Ovary (tissue), 9 donors: Measurements from ENCODE around the gene DYNC1I2. TPM values are rescaled to one million over a fixed set of nuclear protein-coding genes. Genes with fewer than 3 reads are reported as not detected.

Source experiments
- DNase-seq, 5 donors: peaks; one replicate each; pipeline ENCODE4 v3.0.0-alpha.2; 2019 to 2020
- H3K27ac ChIP-seq, 2 donors: fragments of 200-600 bp; one replicate each; pipeline versions ENCODE4 v1.5.1 to v1.8.0; 2019 to 2022
- H3K27me3 ChIP-seq: fragments of 200-600 bp; one replicate; pipeline ENCODE4 v1.8.0; 2022
- H3K36me3 ChIP-seq: fragments of 200-600 bp; sonication (generic); one replicate; pipeline ENCODE4 v1.5.1; 2019
- H3K4me1 ChIP-seq: one replicate; pipeline ENCODE4 v1.8.1; 2013; ENCODE audit warnings: mild to moderate bottlenecking, moderate library complexity; ENCODE audit not compliant: insufficient read depth
- H3K4me3 ChIP-seq: fragments of 200-600 bp; sonication (generic); one replicate; pipeline ENCODE4 v1.5.1; 2017
- H3K9me3 ChIP-seq, 2 donors: fragments of 200-600 bp in 1 of 2; sonication (generic) in 1 of 2; one replicate each; pipeline versions ENCODE4 v1.5.1 to v1.8.1; 2013 to 2019; ENCODE audit warnings: mild to moderate bottlenecking in 1 of 2, moderate library complexity in 1 of 2
- CTCF ChIP-seq, 3 donors: fragments of 450-650 bp in 2 of 3; fragments of 200-600 bp in 1 of 3; IDR thresholded peaks; one replicate each; pipeline versions ENCODE4 v1.5.1 to v1.8.0; 2016 to 2022; ENCODE audit warnings: antibody characterized with exemption in 3 of 3, mild to moderate bottlenecking in 1 of 3
- EP300 ChIP-seq: sonication (generic); formaldehyde crosslinking; IDR thresholded peaks from one replicate; pipeline ENCODE4 v1.6.1; 2017; ENCODE audit warnings: antibody characterized with exemption
- POLR2A ChIP-seq: fragments of 450-650 bp; IDR thresholded peaks from one replicate; pipeline ENCODE4 v1.6.1; 2017; ENCODE audit warnings: antibody characterized with exemption, mild to moderate bottlenecking, moderate library complexity
- WGBS, 3 donors: extraction: QIAGEN DNeasy Blood & Tissue Kit in 1 of 3; methylation state at CpG; one replicate each; pipeline versions ENCODE4 v1.1.5 to v1.1.7; 2013 to 2017; 5-methylcytosine and 5-hydroxymethylcytosine counted together
- intact Hi-C, 4 donors: fragments of 100-400 bp; cut with DNase I; formaldehyde crosslinking; loops; one replicate each; pipeline versions ENCODE4 v1.11.0 to v1.15.1; 2022 to 2023
- polyA plus RNA-seq, 2 donors: library from polyadenylated mRNA; stranded (reverse); fragments of 200-250 nt in 1 of 2; fragments of 350-450 nt in 1 of 2; fragmentation: Illumina TruSeq in 1 of 2; extraction: RNeasy Lipid Tissue Mini Kit (QIAGEN cat#74804) in 1 of 2; gene quantifications; one replicate each; pipeline ENCODE4 v1.2.3, GENCODE V29; 2013 to 2014
- total RNA-seq, 7 donors: library from RNA; depleted of rRNA in 2 of 7; stranded (reverse); fragments of >200 nt in 2 of 7; fragmentation: NEBNext Ultra II Directional in 3 of 7; extraction: Animal tissue kit (Norgen Biotek cat#: 25700) in 3 of 7; gene quantifications; one replicate each; pipeline versions ENCODE4 v1.1.0 to v1.2.4, GENCODE V29; 2016 to 2023
- donor health status: DM: no; HTN: no; CAD: no; lungs with moderate emphysema.
- donor health status: DM: no; HTN: no; CAD: no.
- donor health status: Bipolar disorder and iron deficiency.
- donor health status: DM: yes; HTN: yes; CAD: no.
- donor health status: DM: no; HTN: no; CAD: no.
- donor health status: DM: yes; HTN: yes; CAD: no.

Gene DYNC1I2
- total and polyA plus RNA-seq, 9 donors, result 69.9 to 118 (median 81.4) TPM

GRCh38 chr2:171778515-171778914 lies 91.2 kb downstream of the DYNC1I2 start:
- H3K9me3 ChIP-seq, result no peaks in the 10 kb centered on the region
- H3K27me3 ChIP-seq, result no peaks in the 10 kb centered on the region
- H3K36me3 ChIP-seq, result no peaks in the 10 kb centered on the region
- H3K4me1 ChIP-seq, result no peaks in the 10 kb centered on the region
- TF ChIP-seq POLR2A, result no peak
- no peak for TF ChIP-seq EP300
- TF ChIP-seq CTCF (IDR thresholded peaks at IDR 0.05), result no peak
- no peak for DNase-seq
- H3K27ac ChIP-seq, result no peak overlapping the region
- no peak overlapping the region for H3K4me3 ChIP-seq
- intact Hi-C loops, result no loop called here
- WGBS, 3 donors, result 95 to 97% (median 97%) methylated on average over 3 of the region's 3 CpGs

- 76 to 94% (median 93%) methylated on average over 3 of the region's 3 CpGs for WGBS, 3 donors
- TF ChIP-seq CTCF (IDR thresholded peaks at IDR 0.05), result no peak
- no peak for TF ChIP-seq POLR2A
- TF ChIP-seq EP300, result no peak
- Histone ChIP-seq H3K36me3 (no peaks in the 10 kb centered on the region), H3K4me1 (no peaks in the 10 kb centered on the region), H3K27ac (no peak overlapping the region), H3K4me3 (no peak overlapping the region), H3K9me3 (no peaks in the 10 kb centered on the region), H3K27me3 (no peaks in the 10 kb centered on the region)
- intact Hi-C loops, result no loop called here
- no peak for DNase-seq
Observed at GRCh38 chr2:171785450-171785849, 98.2 kb downstream of the DYNC1I2 start.

GRCh38 chr2:171787333-171788072 lies 100.2 kb downstream of the DYNC1I2 start:
- no peaks in the 10 kb centered on the region for H3K9me3 ChIP-seq

GRCh38 chr2:171788316-171788993 lies 101.2 kb downstream of the DYNC1I2 start:
- H3K4me3 ChIP-seq, result no peak overlapping the region
- no peak for TF ChIP-seq CTCF (IDR thresholded peaks at IDR 0.05)
- TF ChIP-seq EP300, result no peak
- no peak for TF ChIP-seq POLR2A
- DNase-seq, result no peak
- H3K27me3 ChIP-seq, result no peaks in the 10 kb centered on the region
- no peaks in the 10 kb centered on the region for H3K4me1 ChIP-seq
- WGBS, 3 donors, result 75 to 77% (median 76%) methylated on average over 7 of the region's 7 CpGs
- H3K36me3 ChIP-seq, result no peaks in the 10 kb centered on the region
- no peak overlapping the region for H3K27ac ChIP-seq
- no peaks in the 10 kb centered on the region for H3K9me3 ChIP-seq
- intact Hi-C loops, result no loop called here

More at GRCh38 chr2:171787333-171788072, 100.2 kb downstream of the DYNC1I2 start:
- H3K27me3 ChIP-seq, result no peaks in the 10 kb centered on the region
- intact Hi-C loops, result no loop called here
- no peaks in the 10 kb centered on the region for H3K4me1 ChIP-seq
- no peak for DNase-seq
- 87 to 89% (median 88%) methylated on average over 11 of the region's 11 CpGs for WGBS, 3 donors
- TF ChIP-seq POLR2A, result no peak
- no peak for TF ChIP-seq CTCF (IDR thresholded peaks at IDR 0.05)
- no peak for TF ChIP-seq EP300
- H3K27ac ChIP-seq, result no peak overlapping the region
- no peaks in the 10 kb centered on the region for H3K36me3 ChIP-seq
- no peak overlapping the region for H3K4me3 ChIP-seq
